H54 (cell line): ENCODE data around the gene ALDH16A1.

ENCODE experiments used
- DNase-seq: peaks from one replicate; pipeline ENCODE4 v3.0.0; 2011; ENCODE audit warnings: low spot score, mixed read lengths; ENCODE audit not compliant: insufficient read length
- FAIRE-seq: peaks from 3 replicates; lab custom pipeline; 2011; peaks lifted over from hg19 to GRCh38; lab: Jason Lieb, UNC
- POLR2A ChIP-seq: IDR thresholded peaks from 2 replicates; pipeline ENCODE4 v1.6.1; 2011; ENCODE audit warnings: low read depth, mild to moderate bottlenecking, low read length

Gene ALDH16A1

GRCh38 chr19:49430172-49430677 is 22.8 kb upstream of the ALDH16A1 start:
- DNase-seq, result no peak
- FAIRE-seq, result no peak
- no peak for TF ChIP-seq POLR2A

- no peak for TF ChIP-seq POLR2A
- no peak for FAIRE-seq
- DNase-seq, result no peak
These were observed 22.2 kb upstream of the ALDH16A1 start for GRCh38 chr19:49430678-49431329.

GRCh38 chr19:49431330-49431749 is 21.7 kb upstream of the ALDH16A1 start:
- DNase-seq, result no peak
- no peak for FAIRE-seq
- TF ChIP-seq POLR2A, result no peak

GRCh38 chr19:49432141-49433073 is 20.6 kb upstream of the ALDH16A1 start:
- DNase-seq, result no peak
- TF ChIP-seq POLR2A, result no peak
- FAIRE-seq, result no peak

GRCh38 chr19:49433240-49433901 is 19.7 kb upstream of the ALDH16A1 start:
- DNase-seq (no peak), FAIRE-seq (no peak)
- TF ChIP-seq POLR2A, result no peak

GRCh38 chr19:49434907-49435583 is 18.0 kb upstream of the ALDH16A1 start:
- no peak for TF ChIP-seq POLR2A
- FAIRE-seq, result no peak

GRCh38 chr19:49435670-49436069 is 17.4 kb upstream of the ALDH16A1 start:
- TF ChIP-seq POLR2A, result no peak
- FAIRE-seq (no peak), DNase-seq (no peak)

More at GRCh38 chr19:49434907-49435583, 18.0 kb upstream of the ALDH16A1 start:
- no peak for DNase-seq

GRCh38 chr19:49436381-49437017 is 16.5 kb upstream of the ALDH16A1 start:
- TF ChIP-seq POLR2A, result no peak
- FAIRE-seq, result no peak
- DNase-seq, result no peak

- TF ChIP-seq POLR2A, result no peak
- no peak for FAIRE-seq
- no peak for DNase-seq
These were observed 15.8 kb upstream of the ALDH16A1 start for GRCh38 chr19:49437231-49437630.

- FAIRE-seq (no peak), DNase-seq (no peak)
- TF ChIP-seq POLR2A, result no peak
These were observed 14.8 kb upstream of the ALDH16A1 start for GRCh38 chr19:49438261-49438660.

- no peak for TF ChIP-seq POLR2A
- no peak for FAIRE-seq
These were observed 13.2 kb upstream of the ALDH16A1 start for GRCh38 chr19:49439836-49440235.

GRCh38 chr19:49440439-49441209 is 12.4 kb upstream of the ALDH16A1 start:
- no peak for TF ChIP-seq POLR2A
- FAIRE-seq (no peak), DNase-seq (no peak)

More at GRCh38 chr19:49439836-49440235, 13.2 kb upstream of the ALDH16A1 start:
- no peak for DNase-seq
